GM18873 (cell line): ENCODE results near the gene WDR70.
A peak's percentile ranks its signal among the peaks of the same experiment; 100 is the strongest.
"Not testable (repeated sequence)": the region's sequence is repeated elsewhere in the genome, so short reads cannot be mapped to it uniquely, and the experiment has no call there.

Source experiments
- ATAC-seq: cut with Tn5 transposase; IDR thresholded peaks from one replicate; pipeline ENCODE4 v1.9.1; 2021; ENCODE audit warnings: mild to moderate bottlenecking, moderate library complexity, moderate number of reproducible peaks; ENCODE audit not compliant: unreplicated experiment, low FRiP score

The WDR70 gene

GRCh38 chr5:37379100-37379628 lies at the start of gene WDR70:
Gene WDR70 (plus strand): TSS chr5:37379318. CDS start chr5:37379368, 50 bp downstream.
- ATAC-seq: peak; percentile 96

GRCh38 chr5:37334754-37335153 lies 44.4 kb upstream of the WDR70 start:
- not testable (repeated sequence) for ATAC-seq

- ATAC-seq: not testable (repeated sequence)
Observed at GRCh38 chr5:37342741-37343140, 36.4 kb upstream of the WDR70 start.

GRCh38 chr5:37355161-37355560 lies 24.0 kb upstream of the WDR70 start:
- no peak for ATAC-seq

GRCh38 chr5:37370550-37370863 lies 8.6 kb upstream of the WDR70 start:
- ATAC-seq: no peak

GRCh38 chr5:37370864-37371726 lies 8.0 kb upstream of the WDR70 start, which contains the start of gene NUP155:
Gene NUP155 (minus strand): TSS chr5:37371106. CDS start chr5:37370977, 129 bp downstream.
- ATAC-seq: peak; percentile 79

GRCh38 chr5:37375091-37375490 lies 4.0 kb upstream of the WDR70 start:
- no peak for ATAC-seq

- not testable (repeated sequence) for ATAC-seq
Observed at GRCh38 chr5:37378066-37378465, 1.1 kb upstream of the WDR70 start.

- no peak for ATAC-seq
Observed at GRCh38 chr5:37391591-37391990, 12.5 kb downstream of the WDR70 start.

- no peak for ATAC-seq
Observed at GRCh38 chr5:37396352-37396751, 17.2 kb downstream of the WDR70 start.

GRCh38 chr5:37400501-37400900 lies 21.4 kb downstream of the WDR70 start:
- no peak for ATAC-seq

- ATAC-seq: no peak
Observed at GRCh38 chr5:37412515-37412914, 33.4 kb downstream of the WDR70 start.

GRCh38 chr5:37415456-37415855 lies 36.3 kb downstream of the WDR70 start:
- not testable (repeated sequence) for ATAC-seq

GRCh38 chr5:37417347-37417746 lies 38.2 kb downstream of the WDR70 start:
- no peak for ATAC-seq

GRCh38 chr5:37424441-37424840 lies 45.3 kb downstream of the WDR70 start:
- no peak for ATAC-seq

- no peak for ATAC-seq
Observed at GRCh38 chr5:37428044-37428443, 48.9 kb downstream of the WDR70 start.

GRCh38 chr5:37435261-37435660 lies 56.1 kb downstream of the WDR70 start:
- ATAC-seq: no peak

- ATAC-seq: peak; percentile 71
Observed at GRCh38 chr5:37436146-37436934, 57.2 kb downstream of the WDR70 start.

GRCh38 chr5:37437711-37438110 lies 58.6 kb downstream of the WDR70 start:
- no peak for ATAC-seq

- ATAC-seq: not testable (repeated sequence)
Observed at GRCh38 chr5:37445783-37446182, 66.7 kb downstream of the WDR70 start.

GRCh38 chr5:37448941-37449340 lies 69.8 kb downstream of the WDR70 start:
- no peak for ATAC-seq
